MCF 10A (cell line): ENCODE data around the gene RTF2. TPM values are rescaled to one million over a fixed set of nuclear protein-coding genes. Genes with fewer than 3 reads are reported as not detected.

ENCODE experiments used
- BruUV-seq: library from RNA; stranded (reverse); fragments of 400-500 nt; replicated peaks from 2 replicates; lab custom pipeline; 2021; lab: Mats Ljungman, UMichigan
- CTCF ChIA-PET: fragments of 300-600 bp; sonication (Branson Sonifier 250); formaldehyde crosslinking; extraction: SDS; loops from one replicate; lab custom pipeline; 2021; ENCODE audit warnings: antibody characterized with exemption, inconsistent platforms; lab: Yijun Ruan, JAX
- POLR2A ChIA-PET: fragments of 300-600, 350-650 bp; sonication (Branson Sonifier 250); formaldehyde crosslinking; extraction: SDS; loops from one replicate; lab custom pipeline; 2020; ENCODE audit warnings: antibody characterized with exemption, inconsistent platforms; lab: Yijun Ruan, JAX
- DNase-seq: peaks from one replicate; pipeline ENCODE4 v3.0.0-alpha.2; 2018; ENCODE audit not compliant: unreplicated experiment
- H3K27ac Mint-ChIP-seq: one replicate; pipeline ENCODE4 v1.8.0; 2022; ENCODE audit warnings: mild to moderate bottlenecking, low read depth, mixed read lengths; ENCODE audit not compliant: unreplicated experiment
- H3K27me3 Mint-ChIP-seq: one replicate; pipeline ENCODE4 v1.8.0; 2022; ENCODE audit warnings: mixed read lengths; ENCODE audit not compliant: insufficient read depth, unreplicated experiment
- H3K36me3 Mint-ChIP-seq: one replicate; pipeline ENCODE4 v1.8.0; 2022; ENCODE audit warnings: mild to moderate bottlenecking, moderate library complexity, mixed read lengths; ENCODE audit not compliant: insufficient read depth, unreplicated experiment
- H3K4me1 Mint-ChIP-seq: one replicate; pipeline ENCODE4 v1.8.0; 2022; ENCODE audit warnings: mixed read lengths; ENCODE audit not compliant: insufficient read depth, unreplicated experiment
- H3K4me3 Mint-ChIP-seq: one replicate; pipeline ENCODE4 v1.8.0; 2022; ENCODE audit warnings: mild to moderate bottlenecking, moderate library complexity, mixed read lengths; ENCODE audit not compliant: unreplicated experiment
- H3K9me3 Mint-ChIP-seq: one replicate; pipeline ENCODE4 v1.8.0; 2022; ENCODE audit warnings: mixed read lengths; ENCODE audit not compliant: unreplicated experiment
- intact Hi-C: fragments of 100-400 bp; cut with micrococcal nuclease; formaldehyde crosslinking; loops from 2 replicates; pipeline ENCODE4 v1.14.1; 2022
- total RNA-seq: library from RNA; stranded (reverse); gene quantifications from 2 replicates; pipeline ENCODE4 v1.2.3, GENCODE V29; 2022
- TF ChIP-seq, protein P1 (sequence below): fragments of 200-600 bp; IDR thresholded peaks from one replicate; pipeline ENCODE4 v1.8.0; 2022; ENCODE audit warnings: antibody characterized with exemption, mild to moderate bottlenecking; ENCODE audit not compliant: unreplicated experiment

The RTF2 gene
- total RNA-seq, 1 experiment from 2014 or later = 66.4 TPM

DNA sequence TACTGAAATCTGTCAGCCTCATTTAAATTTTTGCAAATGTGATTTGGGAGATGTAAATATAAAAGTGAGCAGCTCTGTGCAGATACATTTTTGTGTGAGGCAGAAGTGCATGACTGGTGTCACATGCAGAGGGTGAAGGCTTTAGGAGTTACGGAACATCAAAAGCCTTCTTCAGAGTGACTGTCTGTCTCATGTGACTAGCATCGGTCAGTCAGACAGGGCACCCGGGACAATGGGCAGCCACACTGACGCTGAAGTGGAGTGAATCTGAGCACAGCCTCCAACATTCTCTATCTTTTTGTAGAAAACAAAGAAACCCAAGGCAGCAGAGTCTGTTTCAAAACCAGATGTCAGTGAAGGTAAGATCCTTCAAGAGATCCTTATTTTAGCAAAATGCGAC lies 48.2 kb downstream of the RTF2 start:
- POLR2A ChIA-PET = interaction anchor here (0.7 to 1.1 kb wide), 2 partner anchors 71 to 320 kb away, joined by 3 read pairs; no protein-coding TSS in a partner anchor
- Mint-ChIP-seq H3K27me3 (no peaks in the 10 kb centered on the region), H3K4me3 (no peak overlapping the region), H3K9me3 (peaks cover 5% of the 10 kb centered on the region), H3K36me3 (peaks cover 70% of the 10 kb centered on the region), H3K4me1 (no peaks in the 10 kb centered on the region), H3K27ac (no peak overlapping the region)
- TF ChIP-seq, protein P1, sequence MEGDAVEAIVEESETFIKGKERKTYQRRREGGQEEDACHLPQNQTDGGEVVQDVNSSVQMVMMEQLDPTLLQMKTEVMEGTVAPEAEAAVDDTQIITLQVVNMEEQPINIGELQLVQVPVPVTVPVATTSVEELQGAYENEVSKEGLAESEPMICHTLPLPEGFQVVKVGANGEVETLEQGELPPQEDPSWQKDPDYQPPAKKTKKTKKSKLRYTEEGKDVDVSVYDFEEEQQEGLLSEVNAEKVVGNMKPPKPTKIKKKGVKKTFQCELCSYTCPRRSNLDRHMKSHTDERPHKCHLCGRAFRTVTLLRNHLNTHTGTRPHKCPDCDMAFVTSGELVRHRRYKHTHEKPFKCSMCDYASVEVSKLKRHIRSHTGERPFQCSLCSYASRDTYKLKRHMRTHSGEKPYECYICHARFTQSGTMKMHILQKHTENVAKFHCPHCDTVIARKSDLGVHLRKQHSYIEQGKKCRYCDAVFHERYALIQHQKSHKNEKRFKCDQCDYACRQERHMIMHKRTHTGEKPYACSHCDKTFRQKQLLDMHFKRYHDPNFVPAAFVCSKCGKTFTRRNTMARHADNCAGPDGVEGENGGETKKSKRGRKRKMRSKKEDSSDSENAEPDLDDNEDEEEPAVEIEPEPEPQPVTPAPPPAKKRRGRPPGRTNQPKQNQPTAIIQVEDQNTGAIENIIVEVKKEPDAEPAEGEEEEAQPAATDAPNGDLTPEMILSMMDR = no peak
- CTCF ChIA-PET = interaction anchor here (0.7 to 1.9 kb wide), 8 partner anchors 11 to 1840 kb away, joined by 3 to 13 read pairs (median 6); partner anchors contain the start of gene MC3R
- intact Hi-C loops = loop anchor here (1.0 kb wide), 2 partner anchors 116 to 314 kb away; no protein-coding TSS in a partner anchor
- BruUV-seq = no TSS peak
- DNase-seq = no peak

DNA sequence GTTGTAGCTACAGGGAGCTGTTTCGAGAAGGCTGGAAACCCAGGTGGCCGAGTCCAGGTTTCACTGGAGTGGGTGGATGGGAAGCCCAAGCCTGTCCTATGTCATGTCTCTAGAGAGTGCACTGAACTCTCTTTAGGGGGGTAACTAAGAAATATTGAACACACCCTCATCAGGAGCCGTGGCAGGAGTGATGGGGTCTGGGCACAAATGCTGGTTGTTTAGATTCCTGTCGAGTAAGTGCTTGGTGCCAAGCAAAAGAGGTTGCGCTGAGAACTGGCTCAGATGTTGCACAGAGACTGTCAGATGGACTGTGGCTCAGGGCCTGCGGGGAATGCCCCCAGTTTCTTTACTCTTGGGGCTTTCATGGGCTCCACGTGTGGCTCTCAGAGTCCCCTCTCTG lies 48.8 kb downstream of the RTF2 start:
- ChIA-PET CTCF (interaction anchor here (1.9 kb wide), 1 partner anchor 269 kb away, joined by 5 read pairs; the partner anchor contains the start of gene MC3R), POLR2A (interaction anchor here (1.1 kb wide), 1 partner anchor 70 kb away, joined by 3 read pairs; no protein-coding TSS in a partner anchor)
- no peaks in the 10 kb centered on the region for H3K4me1 Mint-ChIP-seq
- H3K27ac Mint-ChIP-seq = no peak overlapping the region
- BruUV-seq = no TSS peak
- H3K9me3 Mint-ChIP-seq = peaks cover 5% of the 10 kb centered on the region
- H3K36me3 Mint-ChIP-seq = peaks cover 74% of the 10 kb centered on the region
- H3K27me3 Mint-ChIP-seq = no peaks in the 10 kb centered on the region
- TF ChIP-seq, protein P1 = no peak
- intact Hi-C loops = no loop called here
- no peak overlapping the region for H3K4me3 Mint-ChIP-seq
- no peak for DNase-seq

DNA sequence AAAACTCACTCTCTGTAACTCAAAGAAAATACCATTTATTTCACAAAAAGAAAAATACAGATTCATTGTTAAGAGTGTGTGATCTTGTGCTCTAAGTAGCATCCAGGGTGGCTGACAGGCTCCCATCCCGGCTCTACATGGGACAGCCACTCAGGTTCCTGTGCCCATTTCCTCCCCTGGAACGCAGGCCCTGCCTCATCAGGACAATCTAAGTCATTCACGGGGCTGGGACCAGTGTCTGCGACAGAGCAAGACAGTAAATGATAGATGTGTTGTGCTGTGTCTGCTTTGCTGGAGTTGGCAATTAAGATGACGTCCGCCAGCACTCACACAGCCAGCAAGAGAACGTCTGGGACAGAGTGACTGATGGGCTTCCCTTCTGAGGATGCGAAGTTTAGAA lies 49.2 kb downstream of the RTF2 start:
- DNase-seq = no peak
- BruUV-seq = no TSS peak
- Mint-ChIP-seq H3K27ac (no peak overlapping the region), H3K27me3 (no peaks in the 10 kb centered on the region), H3K4me1 (no peaks in the 10 kb centered on the region), H3K36me3 (peaks cover 74% of the 10 kb centered on the region), H3K9me3 (peaks cover 5% of the 10 kb centered on the region), H3K4me3 (no peak overlapping the region)
- intact Hi-C loops = no loop called here
- ChIA-PET CTCF (no interaction called here), POLR2A (interaction anchor here (1.6 kb wide), 1 partner anchor 22 kb away, joined by 4 read pairs; no protein-coding TSS in a partner anchor)
- TF ChIP-seq, protein P1 = no peak

DNA sequence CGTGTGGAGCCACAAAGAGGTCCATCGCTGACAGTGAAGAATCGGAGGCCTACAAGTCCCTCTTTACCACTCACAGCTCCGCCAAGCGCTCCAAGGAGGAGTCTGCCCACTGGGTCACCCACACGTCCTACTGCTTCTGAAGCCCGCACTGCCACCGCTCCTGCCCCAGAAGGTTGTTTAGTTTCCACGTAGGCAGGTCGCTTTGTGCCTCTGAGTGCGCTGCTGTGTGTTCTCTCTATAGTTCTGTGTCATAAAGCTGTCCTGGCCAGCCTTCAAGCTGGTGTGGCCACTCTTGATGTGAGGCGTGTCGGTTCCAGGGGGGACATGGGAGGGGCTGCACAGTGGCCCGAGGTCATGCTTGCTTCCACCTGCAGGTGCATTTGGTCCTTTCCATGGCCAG lies 49.7 kb downstream of the RTF2 start:
- no peak for DNase-seq
- H3K4me3 Mint-ChIP-seq = no peak overlapping the region
- ChIA-PET POLR2A (interaction anchor here (1.6 kb wide), 1 partner anchor 22 kb away, joined by 4 read pairs; no protein-coding TSS in a partner anchor), CTCF (interaction anchor here (0.6 to 1.5 kb wide), 3 partner anchors 8 to 525 kb away, joined by 3 read pairs; no protein-coding TSS in a partner anchor)
- TF ChIP-seq, protein P1 = no peak
- no peaks in the 10 kb centered on the region for H3K27me3 Mint-ChIP-seq
- intact Hi-C loops = no loop called here
- no peaks in the 10 kb centered on the region for H3K4me1 Mint-ChIP-seq
- no TSS peak for BruUV-seq
- no peak overlapping the region for H3K27ac Mint-ChIP-seq
- H3K36me3 Mint-ChIP-seq = peaks cover 72% of the 10 kb centered on the region
- H3K9me3 Mint-ChIP-seq = peaks cover 7% of the 10 kb centered on the region
